ENCODE data around the gene WWP2.

Gene WWP2

DNA sequence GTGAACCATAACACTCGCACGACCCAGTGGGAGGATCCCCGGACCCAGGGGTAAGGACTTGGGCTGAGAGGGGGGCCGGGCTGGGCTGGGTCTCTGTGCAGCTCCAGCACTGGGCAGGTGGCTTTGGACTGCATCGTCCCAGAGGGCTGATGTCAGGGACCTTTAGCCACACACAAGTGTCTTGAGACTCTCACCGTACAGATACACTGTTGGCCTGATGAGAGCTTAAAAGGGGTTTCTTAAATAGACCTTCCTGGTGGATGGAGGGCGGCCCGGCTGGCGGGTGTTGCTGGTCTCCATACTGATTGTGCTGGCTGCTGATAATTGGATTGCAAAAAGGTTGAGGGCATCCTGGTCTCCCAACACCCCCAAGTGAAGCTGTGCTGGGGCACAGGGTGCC, 167.3 kb downstream of the WWP2 start:
- TF ChIP-seq, protein P1, sequence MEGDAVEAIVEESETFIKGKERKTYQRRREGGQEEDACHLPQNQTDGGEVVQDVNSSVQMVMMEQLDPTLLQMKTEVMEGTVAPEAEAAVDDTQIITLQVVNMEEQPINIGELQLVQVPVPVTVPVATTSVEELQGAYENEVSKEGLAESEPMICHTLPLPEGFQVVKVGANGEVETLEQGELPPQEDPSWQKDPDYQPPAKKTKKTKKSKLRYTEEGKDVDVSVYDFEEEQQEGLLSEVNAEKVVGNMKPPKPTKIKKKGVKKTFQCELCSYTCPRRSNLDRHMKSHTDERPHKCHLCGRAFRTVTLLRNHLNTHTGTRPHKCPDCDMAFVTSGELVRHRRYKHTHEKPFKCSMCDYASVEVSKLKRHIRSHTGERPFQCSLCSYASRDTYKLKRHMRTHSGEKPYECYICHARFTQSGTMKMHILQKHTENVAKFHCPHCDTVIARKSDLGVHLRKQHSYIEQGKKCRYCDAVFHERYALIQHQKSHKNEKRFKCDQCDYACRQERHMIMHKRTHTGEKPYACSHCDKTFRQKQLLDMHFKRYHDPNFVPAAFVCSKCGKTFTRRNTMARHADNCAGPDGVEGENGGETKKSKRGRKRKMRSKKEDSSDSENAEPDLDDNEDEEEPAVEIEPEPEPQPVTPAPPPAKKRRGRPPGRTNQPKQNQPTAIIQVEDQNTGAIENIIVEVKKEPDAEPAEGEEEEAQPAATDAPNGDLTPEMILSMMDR (IDR thresholded peaks at IDR 0.05; ENCODE audit: low read depth, low read length): no peak
- H3K4me3 ChIP-seq (replicated peaks in 1 of 2; ENCODE audit: low read depth in 2 of 2, low read length in 2 of 2): no peak overlapping the region
- DNase-seq (ENCODE audit: low read depth in 2 of 2): no peak

DNA sequence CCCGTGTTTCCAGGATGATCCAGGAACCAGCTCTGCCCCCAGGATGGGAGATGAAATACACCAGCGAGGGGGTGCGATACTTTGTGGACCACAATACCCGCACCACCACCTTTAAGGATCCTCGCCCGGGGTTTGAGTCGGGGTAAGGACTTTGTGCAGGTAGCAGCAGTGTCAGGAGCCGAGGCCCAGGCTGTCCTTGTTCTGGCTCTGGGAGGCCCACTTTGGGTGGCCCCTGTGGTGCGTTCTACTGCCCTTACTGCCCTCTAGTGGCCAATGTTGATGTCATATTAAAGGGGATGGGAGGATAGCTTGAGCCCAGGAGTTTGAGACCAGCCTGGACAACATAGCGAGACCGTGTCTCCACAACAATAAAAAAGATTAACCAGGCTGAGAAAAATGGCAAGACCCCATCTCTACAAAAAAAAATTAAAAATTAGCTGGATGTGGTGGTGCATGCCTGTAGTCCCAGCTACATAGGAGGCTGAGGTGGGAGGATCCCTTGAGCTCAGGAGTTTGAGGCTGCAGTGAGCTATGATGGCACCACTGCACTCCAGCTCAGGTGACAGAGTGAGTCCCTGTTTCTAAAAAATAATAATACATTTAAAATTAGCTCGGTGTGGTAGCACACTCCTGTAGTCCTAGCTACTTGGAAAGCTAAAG, 168.1 kb downstream of the WWP2 start:
- TF ChIP-seq, protein P1 (IDR thresholded peaks at IDR 0.05; ENCODE audit: low read depth, low read length): peak; percentile 63
- H3K4me3 ChIP-seq (replicated peaks in 1 of 2; ENCODE audit: low read depth in 2 of 2, low read length in 2 of 2): no peak overlapping the region
- DNase-seq (ENCODE audit: low read depth in 2 of 2): peak; percentile 75 to 76

DNA sequence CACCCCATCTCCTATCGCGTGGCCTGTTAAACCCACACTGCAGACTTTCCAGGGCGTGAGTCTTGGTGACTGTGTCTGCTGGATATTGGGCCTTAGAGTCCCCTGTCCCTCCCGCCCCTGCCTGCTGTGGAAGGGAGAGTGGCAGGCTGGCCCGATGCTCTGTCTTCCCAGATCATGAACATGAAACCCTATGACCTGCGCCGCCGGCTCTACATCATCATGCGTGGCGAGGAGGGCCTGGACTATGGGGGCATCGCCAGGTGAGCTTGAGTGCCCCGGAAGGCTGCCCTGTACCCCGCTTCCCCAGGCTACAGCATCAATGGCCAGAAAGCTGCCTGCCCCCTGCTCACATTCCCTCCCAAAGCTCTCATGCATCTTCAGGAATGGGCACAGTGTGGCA, 169.5 kb downstream of the WWP2 start:
- DNase-seq (ENCODE audit: low read depth in 2 of 2): no peak
- no peak overlapping the region for H3K4me3 ChIP-seq (replicated peaks in 1 of 2; ENCODE audit: low read depth in 2 of 2, low read length in 2 of 2)
- TF ChIP-seq, protein P1 (IDR thresholded peaks at IDR 0.05; ENCODE audit: low read depth, low read length): no peak

DNA sequence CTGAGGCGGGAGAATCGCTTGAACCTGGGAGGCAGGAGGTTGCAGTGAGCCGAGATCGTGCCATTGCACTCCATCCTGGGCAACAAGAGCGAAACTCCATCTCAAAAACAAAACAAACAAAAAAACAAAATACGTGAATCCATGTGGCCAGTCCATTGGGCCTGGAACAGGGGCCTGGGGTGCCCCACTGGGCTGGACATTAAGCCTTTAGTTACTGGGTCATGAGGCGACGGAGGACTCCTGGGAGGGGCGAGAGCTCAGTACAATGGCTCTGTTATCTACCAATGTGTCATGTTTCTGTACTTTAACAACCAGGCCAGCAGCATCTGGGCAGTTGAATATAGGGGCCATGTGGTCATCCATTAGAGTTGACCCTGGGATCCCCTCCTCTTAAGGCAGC, 170.1 kb downstream of the WWP2 start:
- H3K4me3 ChIP-seq (replicated peaks in 1 of 2; ENCODE audit: low read depth in 2 of 2, low read length in 2 of 2): no peak overlapping the region
- TF ChIP-seq, protein P1 (IDR thresholded peaks at IDR 0.05; ENCODE audit: low read depth, low read length): no peak
- DNase-seq (ENCODE audit: low read depth in 2 of 2): no peak

DNA sequence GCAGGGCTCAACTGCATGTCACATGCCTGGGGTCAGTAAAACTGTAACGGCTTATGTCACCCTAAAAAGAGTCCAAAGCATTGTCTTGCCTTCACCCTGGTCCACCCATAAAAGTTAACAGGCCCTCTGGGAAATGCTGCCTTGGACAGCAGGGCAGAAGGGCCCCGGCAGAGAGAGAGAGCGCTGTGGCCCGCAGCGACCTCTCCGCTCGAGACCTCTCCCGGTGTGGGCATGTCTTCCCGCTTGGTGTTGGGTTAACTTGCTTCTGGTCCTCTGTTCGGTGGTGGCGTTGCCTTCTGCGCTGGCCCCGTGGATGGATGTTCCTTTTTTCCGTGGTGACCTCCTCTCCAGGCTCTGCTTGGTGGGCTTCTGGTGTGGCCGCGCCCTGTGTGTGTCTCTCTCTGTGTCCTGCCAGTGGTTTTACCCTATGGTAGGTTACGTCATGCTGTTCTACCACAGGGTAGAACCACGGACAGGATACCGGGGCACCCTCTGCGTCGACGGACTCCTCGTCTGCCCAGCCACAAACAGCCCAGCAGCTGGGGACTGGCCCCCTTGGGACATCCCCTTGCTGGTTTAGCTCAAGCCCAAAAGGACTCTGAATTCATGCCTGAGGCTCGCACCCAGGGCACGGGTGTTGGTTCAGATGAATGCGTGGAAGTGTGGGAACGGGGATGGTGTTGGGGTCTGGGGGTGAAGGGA, 170.7 kb downstream of the WWP2 start:
- DNase-seq (ENCODE audit: low read depth in 2 of 2): no peak
- TF ChIP-seq, protein P1 (IDR thresholded peaks at IDR 0.05; ENCODE audit: low read depth, low read length): no peak
- H3K4me3 ChIP-seq (replicated peaks in 1 of 2; ENCODE audit: low read depth in 2 of 2, low read length in 2 of 2): no peak overlapping the region

DNA sequence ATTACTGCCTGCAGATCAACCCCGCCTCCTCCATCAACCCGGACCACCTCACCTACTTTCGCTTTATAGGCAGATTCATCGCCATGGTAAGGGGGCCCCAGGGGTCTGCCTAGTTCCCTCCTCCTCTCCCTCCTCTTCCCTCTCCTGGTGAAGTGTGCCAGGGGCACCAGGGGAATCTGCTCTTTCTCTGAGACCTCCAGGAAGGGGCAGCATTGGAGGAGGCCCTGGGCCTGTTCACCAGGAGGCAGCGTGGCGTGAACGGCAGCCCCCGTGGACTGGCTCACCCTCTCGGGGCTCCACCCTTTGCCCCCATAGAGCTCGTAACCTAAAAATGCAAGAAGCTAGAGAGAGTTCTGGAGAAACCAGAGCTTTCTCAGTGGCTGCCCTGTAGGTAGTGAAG, 171.9 kb downstream of the WWP2 start:
- TF ChIP-seq, protein P1 (IDR thresholded peaks at IDR 0.05; ENCODE audit: low read depth, low read length): no peak
- no peak for DNase-seq (ENCODE audit: low read depth in 2 of 2)
- H3K4me3 ChIP-seq (replicated peaks in 1 of 2; ENCODE audit: low read depth in 2 of 2, low read length in 2 of 2): no peak overlapping the region
